Measurements from ENCODE around the gene GALNT16.
A peak's percentile ranks its signal among the peaks of the same experiment; 100 is the strongest.
"Not testable (repeated sequence)": the region's sequence is repeated elsewhere in the genome, so short reads cannot be mapped to it uniquely, and the experiment has no call there.

GALNT16 gene

GRCh38 chr14:69259527-69260189 is at the start of gene GALNT16:
Gene GALNT16 (plus strand): TSS chr14:69260158. CDS start chr14:69260291, 133 bp downstream.
- peak in 3 of 14 donors; percentile 44 to 57 (median 54) for DNase-seq

GRCh38 chr14:69214393-69214792 is 45.6 kb upstream of the GALNT16 start:
- no peak for DNase-seq

DNA sequence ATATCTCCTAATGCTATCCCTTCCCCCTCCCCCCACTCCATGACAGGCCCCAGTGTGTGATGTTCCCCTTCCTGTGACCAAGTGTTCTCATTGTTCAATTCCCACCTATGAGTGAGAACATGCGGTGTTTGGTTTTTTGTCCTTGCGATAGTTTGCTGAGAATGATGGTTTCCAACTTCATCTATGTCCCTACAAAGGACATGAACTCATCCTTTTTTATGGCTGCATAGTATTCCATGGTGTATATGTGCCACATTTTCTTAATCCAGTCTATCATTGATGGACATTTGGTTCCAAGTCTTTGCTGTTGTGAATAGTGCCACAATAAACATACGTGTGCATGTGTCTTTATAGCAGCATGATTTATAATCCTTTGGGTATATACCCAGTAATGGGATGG is 42.3 kb upstream of the GALNT16 start:
- DNase-seq = not testable (repeated sequence)

- DNase-seq = no peak
These were observed 35.0 kb upstream of the GALNT16 start for GRCh38 chr14:69224946-69225345.

- DNase-seq = no peak
These were observed 33.8 kb upstream of the GALNT16 start for GRCh38 chr14:69226178-69226577.

DNA sequence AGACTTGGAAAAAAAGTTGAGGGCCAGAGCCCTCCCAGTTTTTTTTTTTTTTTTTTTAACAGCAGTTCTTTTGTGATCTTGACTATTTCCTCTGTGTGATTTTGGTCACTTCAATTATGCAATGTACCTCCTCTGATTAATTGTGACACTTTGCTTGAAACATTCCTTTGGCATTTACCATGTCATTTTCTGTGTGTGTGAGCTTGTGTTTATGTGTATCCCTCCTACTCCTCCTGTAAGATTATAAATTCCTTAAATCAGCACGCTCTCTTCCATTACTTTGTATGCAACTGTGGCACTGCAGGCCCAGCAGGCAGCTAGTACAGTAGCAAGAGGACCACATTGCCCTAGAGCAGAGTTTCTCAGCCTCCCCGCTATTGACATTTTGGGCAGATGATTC is 33.2 kb upstream of the GALNT16 start:
- DNase-seq = no peak

GRCh38 chr14:69231486-69231885 is 28.5 kb upstream of the GALNT16 start:
- no peak for DNase-seq

DNA sequence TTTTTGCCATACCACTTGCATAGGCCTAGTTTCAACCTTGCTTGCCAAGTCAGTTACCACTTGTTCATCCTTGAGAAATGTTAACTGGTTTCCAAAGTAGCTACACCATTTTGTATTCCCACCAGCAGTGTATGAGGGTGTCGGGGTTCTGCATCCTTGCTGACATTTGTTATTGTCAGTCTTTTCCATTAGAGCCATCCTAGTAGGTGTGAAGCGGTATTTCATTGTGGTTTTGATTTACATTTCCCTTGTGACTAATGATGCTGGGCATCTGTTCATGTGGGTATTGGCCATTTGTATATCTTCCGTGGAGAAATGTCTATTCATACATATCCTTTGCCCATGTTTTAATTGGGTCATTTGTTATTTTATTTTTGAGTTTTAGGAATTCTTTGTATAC is 27.6 kb upstream of the GALNT16 start:
- no peak for DNase-seq

DNA sequence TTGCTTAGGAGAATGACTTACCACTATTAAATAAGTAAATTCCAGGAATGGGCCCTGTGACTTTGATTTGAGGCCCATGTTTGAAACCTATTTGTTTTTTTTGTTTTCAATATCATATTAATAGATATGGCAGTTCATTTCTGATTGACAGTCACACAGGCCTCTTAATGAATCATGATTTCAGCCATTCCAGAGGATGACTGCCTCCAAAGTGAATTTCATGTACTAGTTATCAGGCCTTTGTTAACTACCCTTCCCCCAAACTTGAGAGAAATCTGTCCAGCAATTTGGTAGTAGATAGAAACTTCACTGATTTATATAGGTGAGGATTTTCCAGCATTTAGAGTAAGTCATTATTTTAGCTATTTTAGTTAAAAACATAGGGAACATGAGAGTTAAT is 25.9 kb upstream of the GALNT16 start:
- DNase-seq = no peak

- no peak for DNase-seq
These were observed 24.2 kb upstream of the GALNT16 start for GRCh38 chr14:69235708-69236107.

GRCh38 chr14:69237142-69237541 is 22.8 kb upstream of the GALNT16 start:
- DNase-seq = no peak

DNA sequence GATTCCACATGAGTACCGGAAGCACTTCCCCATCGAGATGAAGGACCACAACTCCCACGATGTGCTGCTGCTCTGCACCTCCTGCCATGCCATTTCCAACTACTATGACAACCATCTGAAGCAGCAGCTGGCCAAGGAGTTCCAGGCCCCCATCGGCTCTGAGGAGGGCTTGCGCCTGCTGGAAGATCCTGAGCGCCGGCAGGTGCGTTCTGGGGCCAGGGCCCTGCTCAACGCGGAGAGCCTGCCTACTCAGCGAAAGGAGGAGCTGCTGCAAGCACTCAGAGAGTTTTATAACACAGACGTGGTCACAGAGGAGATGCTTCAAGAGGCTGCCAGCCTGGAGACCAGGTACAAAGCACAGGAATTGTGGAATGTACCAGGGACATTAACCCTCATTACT is 22.4 kb upstream of the GALNT16 start:
- DNase-seq = no peak

GRCh38 chr14:69238883-69239282 is 21.1 kb upstream of the GALNT16 start:
- DNase-seq = no peak

DNA sequence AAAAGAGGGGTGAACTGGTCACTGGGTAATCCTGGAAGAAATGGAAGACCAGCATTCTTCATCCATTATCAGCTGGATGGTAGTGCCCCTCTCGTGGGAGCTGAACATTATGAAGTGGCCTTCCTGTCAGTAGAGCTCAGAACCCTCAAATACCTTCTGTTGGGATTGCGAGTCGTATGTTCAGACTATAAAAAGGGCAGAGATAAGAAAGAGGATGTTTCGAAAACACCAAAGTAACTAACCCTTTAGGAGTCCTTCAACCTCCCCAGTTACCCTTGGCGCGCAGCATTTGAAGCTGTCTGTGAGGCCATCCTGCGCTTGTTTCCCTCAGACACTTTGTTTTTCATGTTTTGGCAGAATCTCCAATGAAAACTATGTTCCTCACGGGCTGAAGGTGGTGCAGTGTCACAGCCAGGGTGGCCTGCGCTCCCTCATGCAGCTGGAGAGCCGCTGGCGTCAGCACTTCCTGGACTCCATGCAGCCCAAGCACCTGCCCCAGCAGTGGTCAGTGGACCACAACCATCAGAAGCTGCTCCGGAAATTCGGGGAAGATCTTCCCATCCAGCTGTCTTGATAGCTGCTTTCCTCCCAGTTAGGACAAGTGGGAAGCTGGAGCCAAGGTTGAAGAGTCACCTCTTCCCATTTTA is 19.3 kb upstream of the GALNT16 start:
- DNase-seq = no peak

DNA sequence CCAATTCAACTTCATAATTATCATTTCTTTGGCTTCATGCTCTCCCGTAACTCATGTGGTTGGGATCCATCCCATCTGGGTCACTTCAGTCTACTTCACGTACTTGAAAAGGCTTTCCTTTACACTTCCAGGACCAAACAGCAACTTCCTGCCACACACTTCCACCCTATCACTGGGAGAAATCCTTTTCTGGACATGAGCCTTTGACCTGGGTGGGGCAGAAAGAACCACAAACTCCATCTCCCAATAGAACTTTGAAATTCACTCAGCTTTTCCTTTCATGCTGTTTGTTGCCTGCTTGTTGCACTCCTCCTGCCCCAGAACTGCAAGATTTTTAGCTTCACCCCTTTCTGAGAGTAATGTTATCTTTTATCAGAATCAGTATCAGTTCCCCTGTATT is 18.4 kb upstream of the GALNT16 start:
- DNase-seq = no peak

DNA sequence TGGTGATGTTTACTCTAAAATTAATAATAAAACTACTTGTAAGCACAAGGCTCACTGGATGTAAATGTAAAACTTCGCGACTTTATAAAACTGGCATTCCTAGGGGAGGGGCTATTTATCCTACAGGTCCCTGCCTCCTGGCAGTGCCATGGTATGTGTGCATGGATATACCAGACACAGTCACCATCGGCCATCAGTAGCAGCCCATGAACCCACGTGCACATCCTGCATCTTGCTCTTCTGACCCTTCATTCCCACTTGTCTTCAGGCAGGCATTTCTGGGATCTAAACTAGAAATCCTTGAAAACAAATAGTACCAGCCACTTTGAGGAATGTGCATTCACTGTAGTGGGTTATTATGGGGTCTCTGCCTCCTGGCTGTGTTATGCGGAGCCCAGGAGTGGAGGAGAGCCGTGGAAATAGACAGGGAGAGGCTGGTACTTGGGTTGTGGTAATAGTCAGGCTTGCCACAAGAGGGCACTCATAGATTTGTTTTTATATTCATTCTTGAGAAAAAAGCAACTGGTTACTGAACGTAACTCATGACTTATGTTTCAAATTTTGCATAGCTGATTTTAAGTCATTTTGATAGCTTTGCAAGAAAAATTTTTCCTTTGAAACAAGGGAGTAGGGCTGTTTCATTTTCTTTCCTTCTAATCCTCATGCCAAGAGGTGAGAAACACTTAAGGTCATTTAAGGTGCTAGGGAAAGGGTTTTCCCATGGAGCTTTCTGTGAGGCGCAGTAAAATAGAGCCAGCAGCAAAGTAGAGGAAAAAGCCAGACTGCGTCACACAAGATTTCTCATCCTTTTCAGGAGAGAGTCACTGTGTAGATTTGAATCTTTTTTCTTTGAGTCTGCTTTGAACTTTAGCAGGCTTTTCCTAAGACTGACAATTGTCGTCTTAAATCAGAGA is 17.4 kb upstream of the GALNT16 start:
- DNase-seq = peak in 4 of 14 donors; percentile 14 to 43 (median 20)

GRCh38 chr14:69244946-69245345 is 15.0 kb upstream of the GALNT16 start:
- DNase-seq = no peak

DNA sequence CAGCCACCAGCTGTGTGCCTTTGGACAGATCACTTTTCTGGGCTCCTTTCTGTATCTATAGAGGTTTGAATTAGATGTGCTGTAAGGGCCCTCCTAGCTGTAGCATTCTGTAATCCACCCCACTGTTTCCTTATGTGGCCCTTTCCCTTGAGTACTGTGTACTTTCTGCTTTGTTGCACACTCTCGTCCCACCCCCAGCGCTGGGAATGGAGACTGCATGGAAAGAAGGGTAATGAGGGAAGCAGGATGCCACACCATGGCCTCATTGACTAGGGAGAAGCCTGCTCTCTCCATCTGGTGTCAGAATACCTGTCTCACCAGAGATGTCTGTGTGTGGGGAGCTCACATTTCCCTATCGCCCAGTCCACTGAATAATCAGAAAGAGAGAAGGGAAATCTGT is 13.6 kb upstream of the GALNT16 start:
- DNase-seq = no peak

DNA sequence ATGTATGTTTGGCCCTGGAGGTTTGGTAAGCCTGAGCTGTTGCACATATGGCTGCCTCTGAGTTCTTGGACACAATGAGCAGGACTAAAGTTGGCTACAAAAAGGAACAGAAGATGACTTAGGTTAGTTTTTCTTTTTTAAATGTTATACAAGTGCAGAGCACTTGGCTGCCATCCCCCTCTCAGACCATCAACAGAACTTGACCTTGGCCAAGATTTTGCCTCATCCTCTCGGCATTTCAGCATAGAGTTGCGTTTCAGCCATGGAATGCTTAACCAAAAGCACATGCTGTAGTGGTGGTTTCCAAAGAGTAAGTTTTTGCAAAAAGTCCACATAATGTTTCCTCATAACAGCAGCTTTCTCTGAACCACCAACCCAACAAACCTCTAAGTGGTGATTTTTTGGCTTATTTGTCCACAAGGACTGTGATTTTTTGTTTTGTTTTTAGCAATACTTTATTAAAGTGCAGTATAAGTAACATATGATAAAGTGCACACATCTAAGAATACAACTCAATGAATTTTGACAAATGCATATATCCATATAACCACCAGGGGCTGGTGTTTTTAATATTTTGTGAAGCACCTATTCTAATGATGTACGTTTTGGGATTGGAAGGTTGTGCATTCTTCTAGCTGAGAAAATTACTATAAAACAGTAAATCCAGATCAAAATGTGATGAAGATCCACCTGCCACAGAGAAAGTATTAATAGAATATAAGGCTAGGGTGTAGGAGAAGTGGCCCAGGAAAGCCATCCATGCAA is 12.1 kb upstream of the GALNT16 start:
- no peak for DNase-seq

GRCh38 chr14:69249603-69250002 is 10.4 kb upstream of the GALNT16 start:
- no peak for DNase-seq

- DNase-seq = no peak
These were observed 7.1 kb upstream of the GALNT16 start for GRCh38 chr14:69252851-69253250.

- no peak for DNase-seq
These were observed 811 bp upstream of the GALNT16 start for GRCh38 chr14:69259168-69259526.
